OCI-LY3 (cell line): ENCODE data around the gene PDCD7.

Experiments
- H2AFZ ChIP-seq: fragments of 200-600, 300-600 bp; shearing (Covaris generic); 2 replicates; pipeline ENCODE4 v1.6.0; 2014; ENCODE audit warnings: antibody characterized with exemption, low read depth, low read length
- H3K27ac ChIP-seq: fragments of 200-600, 300-600 bp; sonication (generic); 2 replicates; pipeline ENCODE4 v1.5.1; 2014; ENCODE audit warnings: mild to moderate bottlenecking, low read length, moderate library complexity, mixed read lengths
- H3K27me3 ChIP-seq: fragments of 200-600, 300-600 bp; sonication (generic); 2 replicates; pipeline ENCODE4 v1.6.1; 2014; ENCODE audit warnings: low read depth, low read length, mixed read lengths
- H3K36me3 ChIP-seq: fragments of 200-600, 300-600 bp; sonication (generic); replicated peaks from 2 replicates; pipeline ENCODE3; 2014; ENCODE audit warnings: low read depth, low read length, mixed read lengths
- H3K4me1 ChIP-seq: fragments of 300-600, 200-600 bp; sonication (generic); 2 replicates; pipeline ENCODE4 v1.6.1; 2014; ENCODE audit warnings: low read length, mixed read lengths
- H3K4me2 ChIP-seq: fragments of 200-600, 300-600 bp; sonication (generic); 2 replicates; pipeline ENCODE4 v1.6.1; 2014; ENCODE audit warnings: low read length, mixed read lengths
- H3K4me3 ChIP-seq: fragments of 300-600, 200-600 bp; sonication (generic); 2 replicates; pipeline ENCODE4 v1.5.1; 2014; ENCODE audit warnings: antibody characterized with exemption, mild to moderate bottlenecking, low read length, moderate library complexity
- H3K79me2 ChIP-seq: fragments of 300-600, 200-600 bp; shearing (Covaris generic); 2 replicates; pipeline ENCODE4 v1.6.1; 2014; ENCODE audit warnings: mild to moderate bottlenecking, low read length, mixed read lengths
- H3K9ac ChIP-seq: fragments of 300-600, 200-600 bp; shearing (Covaris generic); 2 replicates; pipeline ENCODE4 v1.6.0; 2014; ENCODE audit warnings: mild to moderate bottlenecking, low read length, moderate library complexity
- H3K9me3 ChIP-seq: fragments of 200-600, 300-600 bp; shearing (Covaris generic); 2 replicates; pipeline ENCODE4 v1.6.1; 2014; ENCODE audit warnings: low read length, mixed read lengths; ENCODE audit not compliant: insufficient read depth
- H4K20me1 ChIP-seq: fragments of 200-600, 300-600 bp; sonication (generic); 2 replicates; pipeline ENCODE4 v1.6.1; 2016; ENCODE audit warnings: low read length, mixed read lengths; ENCODE audit not compliant: insufficient read depth
- EZH2phosphoT487 ChIP-seq: fragments of 200-600 bp; shearing (Covaris generic); IDR thresholded peaks from 2 replicates; pipeline ENCODE4 v1.6.1; 2018; ENCODE audit warnings: antibody characterized with exemption, mixed run types, low read depth
- TF ChIP-seq, protein P1 (sequence below): fragments of 200-600, 300-600 bp; sonication (generic); IDR thresholded peaks from 2 replicates; pipeline ENCODE4 v1.5.1; 2014; ENCODE audit warnings: antibody characterized with exemption, low read length, low read depth

PDCD7 gene

DNA sequence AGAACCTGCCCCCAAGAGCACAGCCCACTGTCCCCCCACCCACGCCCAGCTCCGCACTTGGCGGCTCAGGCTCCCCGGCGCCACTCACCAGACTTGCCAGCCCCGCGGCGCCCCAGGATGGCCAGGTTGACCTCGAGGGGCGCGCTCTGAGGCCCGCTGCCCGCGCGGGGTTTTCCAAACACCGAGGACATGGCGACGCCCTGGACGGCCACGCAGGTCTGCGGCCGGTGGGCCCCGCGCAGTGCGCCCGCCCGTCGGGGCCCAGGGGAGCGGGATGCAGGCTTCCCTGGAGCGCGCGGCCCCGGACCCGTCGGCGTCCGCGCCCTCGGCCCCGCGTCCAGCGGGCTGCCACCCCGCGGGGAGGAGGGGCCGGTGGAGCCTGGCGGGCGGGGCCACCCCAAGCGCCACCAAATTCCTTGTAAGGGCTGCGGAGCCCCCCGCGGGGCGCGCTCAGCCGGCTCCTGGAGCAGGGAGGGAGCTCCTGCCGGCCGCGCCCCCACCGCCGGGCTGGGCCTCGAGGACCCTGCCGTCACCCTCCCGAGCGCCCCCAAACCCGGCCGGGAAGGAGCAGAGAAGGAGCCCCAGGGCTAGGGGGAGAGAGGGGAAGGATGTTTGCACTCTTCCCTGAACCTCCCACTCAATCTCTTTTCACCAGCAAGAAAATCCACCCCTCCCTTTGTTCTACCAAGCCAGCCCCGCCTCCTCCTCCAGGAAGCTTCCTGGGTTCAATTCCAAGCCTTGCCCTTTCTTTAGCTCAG, 65.8 kb downstream of the PDCD7 start, which contains the start of gene RASL12:
Gene RASL12 (minus strand): TSS at position 347 of the 758 bp plus-strand sequence. CDS start 156 bp downstream, at position 191.
- Histone ChIP-seq H3K27ac (no peak within 1 kb of the TSS), H3K79me2 (no peaks in the 10 kb centered on the region), H3K4me1 (no peaks in the 10 kb centered on the region; the same call in 1 of the 2 replicates), H3K9ac (no peak within 1 kb of the TSS), H3K4me2 (no peak within 1 kb of the TSS), H3K9me3 (no peaks in the 10 kb centered on the region), H2AFZ (no peak within 1 kb of the TSS), H4K20me1 (no peaks in the 10 kb centered on the region), H3K36me3 (no peaks in the 10 kb centered on the region), H3K27me3 (0 out of 2 replicates have a peak, but pooled peaks cover 9% of the 10 kb centered on the region), H3K4me3 (no peak within 1 kb of the TSS)
- TF ChIP-seq, protein P1, sequence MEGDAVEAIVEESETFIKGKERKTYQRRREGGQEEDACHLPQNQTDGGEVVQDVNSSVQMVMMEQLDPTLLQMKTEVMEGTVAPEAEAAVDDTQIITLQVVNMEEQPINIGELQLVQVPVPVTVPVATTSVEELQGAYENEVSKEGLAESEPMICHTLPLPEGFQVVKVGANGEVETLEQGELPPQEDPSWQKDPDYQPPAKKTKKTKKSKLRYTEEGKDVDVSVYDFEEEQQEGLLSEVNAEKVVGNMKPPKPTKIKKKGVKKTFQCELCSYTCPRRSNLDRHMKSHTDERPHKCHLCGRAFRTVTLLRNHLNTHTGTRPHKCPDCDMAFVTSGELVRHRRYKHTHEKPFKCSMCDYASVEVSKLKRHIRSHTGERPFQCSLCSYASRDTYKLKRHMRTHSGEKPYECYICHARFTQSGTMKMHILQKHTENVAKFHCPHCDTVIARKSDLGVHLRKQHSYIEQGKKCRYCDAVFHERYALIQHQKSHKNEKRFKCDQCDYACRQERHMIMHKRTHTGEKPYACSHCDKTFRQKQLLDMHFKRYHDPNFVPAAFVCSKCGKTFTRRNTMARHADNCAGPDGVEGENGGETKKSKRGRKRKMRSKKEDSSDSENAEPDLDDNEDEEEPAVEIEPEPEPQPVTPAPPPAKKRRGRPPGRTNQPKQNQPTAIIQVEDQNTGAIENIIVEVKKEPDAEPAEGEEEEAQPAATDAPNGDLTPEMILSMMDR = no peak
- no peak for TF ChIP-seq EZH2phosphoT487
